Measurements from ENCODE around the gene ENAH. TPM values are rescaled to one million over a fixed set of nuclear protein-coding genes. Genes with fewer than 3 reads are reported as not detected.

ENAH gene
- total and polyA plus RNA-seq, 2 experiments from 2014 or later, result 109 to 184 TPM

- TF ChIP-seq JUNB (IDR thresholded peaks at IDR 0.05; ENCODE audit: unreplicated experiment) (no peak), REST (IDR thresholded peaks at IDR 0.05; ENCODE audit: unreplicated experiment) (no peak), NANOG (IDR thresholded peaks at IDR 0.05; ENCODE audit: borderline replicate concordance) (no peak), EZH2phosphoT487 (IDR thresholded peaks at IDR 0.05; ENCODE audit: unreplicated experiment) (no peak), ETS1 (IDR thresholded peaks at IDR 0.05) (no peak), ZNF331 (CRISPR knock-in tag; IDR thresholded peaks at IDR 0.05; ENCODE audit: low read depth) (no peak), POLR2AphosphoS5 (IDR thresholded peaks at IDR 0.05; ENCODE audit: low read depth) (no peak)
These were observed 10.7 kb downstream of the ENAH start (continued) for GRCh38 chr1:225642177-225642576.

DNA sequence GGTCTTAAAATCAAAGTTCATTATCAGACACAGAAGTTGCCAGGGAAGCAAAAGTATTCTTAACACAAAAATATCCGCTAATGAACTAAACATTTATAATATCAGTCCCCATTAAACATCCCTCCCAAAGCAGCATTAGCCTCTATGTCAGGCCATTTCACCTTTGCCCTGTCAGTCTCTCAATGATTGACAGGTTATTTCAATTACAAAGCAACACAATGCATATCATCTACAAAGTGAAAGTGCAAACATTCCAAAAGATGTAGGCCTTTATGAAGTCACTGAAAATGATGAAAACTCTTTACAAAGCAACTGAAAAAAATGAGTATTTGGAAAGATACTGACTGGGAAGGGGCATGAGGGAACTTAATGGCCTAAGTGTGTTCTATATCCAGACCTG lies 14.1 kb downstream of the ENAH start:
- DNase-seq (ENCODE audit: low spot score), result no peak
- no peak overlapping the region for H3K4me3 Mint-ChIP-seq
- Histone ChIP-seq H3F3A (replicated peaks; ENCODE audit: low read depth) (no peaks in the 10 kb centered on the region), H3K27ac (ENCODE audit: low read depth) (no peak overlapping the region), H4K20me1 (replicated peaks; ENCODE audit: insufficient read depth) (peaks cover 83% of the 10 kb centered on the region), H3K36me3 (ENCODE audit: insufficient read depth) (no peaks in the 10 kb centered on the region), H3K4me1 (ENCODE audit: insufficient read depth) (peaks cover 39% of the 10 kb centered on the region), H3K9me2 (ENCODE audit: insufficient read depth) (no peaks in the 10 kb centered on the region), H3K27me3 (ENCODE audit: insufficient read depth) (no peaks in the 10 kb centered on the region), H3K4me2 (no peak overlapping the region), H2AFZ (no peak overlapping the region), H3K79me2 (replicated peaks; ENCODE audit: insufficient read depth) (peaks cover 100% of the 10 kb centered on the region), H3K4me3 (no peak overlapping the region)
- H3K4me1 Mint-ChIP-seq, result peaks cover 27% of the 10 kb centered on the region
- peaks cover 62% of the 10 kb centered on the region for H3K36me3 Mint-ChIP-seq (ENCODE audit: low read depth)
- no peak for ATAC-seq
- no peaks in the 10 kb centered on the region for H3K9me3 Mint-ChIP-seq
- no peak overlapping the region for H3K27ac Mint-ChIP-seq
- H3K27me3 Mint-ChIP-seq (ENCODE audit: insufficient read depth, low read depth, poor library complexity), result no peaks in the 10 kb centered on the region
- TF ChIP-seq ZNF462 (CRISPR knock-in tag; IDR thresholded peaks at IDR 0.05) (no peak), EZH2phosphoT487 (IDR thresholded peaks at IDR 0.05; ENCODE audit: unreplicated experiment) (no peak), STAT1 (IDR thresholded peaks at IDR 0.05; ENCODE audit: unreplicated experiment) (no peak), ZNF331 (CRISPR knock-in tag; IDR thresholded peaks at IDR 0.05; ENCODE audit: low read depth) (no peak), POLR2AphosphoS5 (IDR thresholded peaks at IDR 0.05; ENCODE audit: low read depth) (no peak), ETS1 (IDR thresholded peaks at IDR 0.05) (no peak)
- TF ChIP-seq, protein P1, sequence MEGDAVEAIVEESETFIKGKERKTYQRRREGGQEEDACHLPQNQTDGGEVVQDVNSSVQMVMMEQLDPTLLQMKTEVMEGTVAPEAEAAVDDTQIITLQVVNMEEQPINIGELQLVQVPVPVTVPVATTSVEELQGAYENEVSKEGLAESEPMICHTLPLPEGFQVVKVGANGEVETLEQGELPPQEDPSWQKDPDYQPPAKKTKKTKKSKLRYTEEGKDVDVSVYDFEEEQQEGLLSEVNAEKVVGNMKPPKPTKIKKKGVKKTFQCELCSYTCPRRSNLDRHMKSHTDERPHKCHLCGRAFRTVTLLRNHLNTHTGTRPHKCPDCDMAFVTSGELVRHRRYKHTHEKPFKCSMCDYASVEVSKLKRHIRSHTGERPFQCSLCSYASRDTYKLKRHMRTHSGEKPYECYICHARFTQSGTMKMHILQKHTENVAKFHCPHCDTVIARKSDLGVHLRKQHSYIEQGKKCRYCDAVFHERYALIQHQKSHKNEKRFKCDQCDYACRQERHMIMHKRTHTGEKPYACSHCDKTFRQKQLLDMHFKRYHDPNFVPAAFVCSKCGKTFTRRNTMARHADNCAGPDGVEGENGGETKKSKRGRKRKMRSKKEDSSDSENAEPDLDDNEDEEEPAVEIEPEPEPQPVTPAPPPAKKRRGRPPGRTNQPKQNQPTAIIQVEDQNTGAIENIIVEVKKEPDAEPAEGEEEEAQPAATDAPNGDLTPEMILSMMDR (conservative IDR thresholded peaks at IDR 0.05; ENCODE audit: low read depth in 2 of 2), result no peak
